22Rv1 (cell line): Measurements from ENCODE around the gene ANKRD6.

Source experiments
- H3K27ac ChIP-seq: fragments of 450-650 bp; 2 replicates; pipeline ENCODE4 v1.5.1; 2017
- ZFX ChIP-seq: fragments of 450-650 bp; IDR thresholded peaks from 2 replicates; pipeline ENCODE4 v1.6.1; 2017; ENCODE audit warnings: antibody characterized with exemption, borderline replicate concordance
- TF ChIP-seq, protein P1 (sequence below): fragments of 450-650 bp; IDR thresholded peaks from 2 replicates; pipeline ENCODE4 v1.5.1; 2017; ENCODE audit warnings: mild to moderate bottlenecking

Gene ANKRD6

GRCh38 chr6:89495961-89496535 is 63.1 kb downstream of the ANKRD6 start:
- H3K27ac ChIP-seq, result no peak overlapping the region

DNA sequence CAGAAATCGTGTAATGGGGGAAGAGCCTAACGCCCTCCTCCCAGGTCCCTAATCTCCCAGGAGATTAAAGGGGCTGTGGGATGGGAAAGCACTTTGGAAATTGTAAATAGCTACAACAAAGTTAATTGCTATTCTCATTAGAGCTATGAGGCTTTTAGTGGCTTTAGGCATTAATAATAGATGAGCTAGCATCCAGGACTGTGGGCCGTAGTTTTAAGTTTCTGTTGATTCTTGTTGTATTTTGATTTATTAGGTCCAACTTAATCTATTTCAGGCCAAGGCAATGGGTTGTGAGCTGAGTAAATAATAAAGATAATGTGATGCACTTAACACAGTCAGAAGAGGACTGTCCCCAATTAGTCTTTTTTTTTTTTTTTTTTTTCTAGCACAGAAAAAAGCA is 67.7 kb downstream of the ANKRD6 start:
- no peak overlapping the region for H3K27ac ChIP-seq
- no peak for TF ChIP-seq ZFX
- TF ChIP-seq, protein P1, sequence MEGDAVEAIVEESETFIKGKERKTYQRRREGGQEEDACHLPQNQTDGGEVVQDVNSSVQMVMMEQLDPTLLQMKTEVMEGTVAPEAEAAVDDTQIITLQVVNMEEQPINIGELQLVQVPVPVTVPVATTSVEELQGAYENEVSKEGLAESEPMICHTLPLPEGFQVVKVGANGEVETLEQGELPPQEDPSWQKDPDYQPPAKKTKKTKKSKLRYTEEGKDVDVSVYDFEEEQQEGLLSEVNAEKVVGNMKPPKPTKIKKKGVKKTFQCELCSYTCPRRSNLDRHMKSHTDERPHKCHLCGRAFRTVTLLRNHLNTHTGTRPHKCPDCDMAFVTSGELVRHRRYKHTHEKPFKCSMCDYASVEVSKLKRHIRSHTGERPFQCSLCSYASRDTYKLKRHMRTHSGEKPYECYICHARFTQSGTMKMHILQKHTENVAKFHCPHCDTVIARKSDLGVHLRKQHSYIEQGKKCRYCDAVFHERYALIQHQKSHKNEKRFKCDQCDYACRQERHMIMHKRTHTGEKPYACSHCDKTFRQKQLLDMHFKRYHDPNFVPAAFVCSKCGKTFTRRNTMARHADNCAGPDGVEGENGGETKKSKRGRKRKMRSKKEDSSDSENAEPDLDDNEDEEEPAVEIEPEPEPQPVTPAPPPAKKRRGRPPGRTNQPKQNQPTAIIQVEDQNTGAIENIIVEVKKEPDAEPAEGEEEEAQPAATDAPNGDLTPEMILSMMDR, result no peak

More at GRCh38 chr6:89495961-89496535, 63.1 kb downstream of the ANKRD6 start:
- TF ChIP-seq, protein P1, result no peak
- no peak for TF ChIP-seq ZFX

DNA sequence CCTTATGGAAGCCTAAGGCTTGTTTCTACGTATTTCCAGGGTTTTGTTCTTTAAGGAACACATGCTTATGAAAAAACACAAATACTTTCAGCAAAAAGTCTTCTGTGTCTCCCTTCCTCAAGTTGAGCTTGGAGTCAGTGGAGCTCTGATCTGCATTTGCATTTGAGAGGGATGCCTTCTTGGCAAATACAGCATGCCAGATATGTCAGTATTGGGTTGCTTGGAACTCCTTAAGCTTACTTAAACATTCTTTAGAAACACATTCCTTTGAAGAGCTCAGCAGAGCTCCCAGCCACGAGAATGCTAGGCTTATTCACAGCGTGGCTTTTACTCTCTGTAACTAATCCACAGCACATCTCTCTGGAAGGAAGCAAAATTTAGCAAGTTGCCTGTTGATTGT is 68.3 kb downstream of the ANKRD6 start:
- TF ChIP-seq ZFX, result no peak
- TF ChIP-seq, protein P1, result no peak
- H3K27ac ChIP-seq, result no peak overlapping the region

- H3K27ac ChIP-seq, result no peak overlapping the region
- TF ChIP-seq, protein P1, result no peak
- TF ChIP-seq ZFX, result no peak
These were observed 68.8 kb downstream of the ANKRD6 start for GRCh38 chr6:89501753-89502152.

DNA sequence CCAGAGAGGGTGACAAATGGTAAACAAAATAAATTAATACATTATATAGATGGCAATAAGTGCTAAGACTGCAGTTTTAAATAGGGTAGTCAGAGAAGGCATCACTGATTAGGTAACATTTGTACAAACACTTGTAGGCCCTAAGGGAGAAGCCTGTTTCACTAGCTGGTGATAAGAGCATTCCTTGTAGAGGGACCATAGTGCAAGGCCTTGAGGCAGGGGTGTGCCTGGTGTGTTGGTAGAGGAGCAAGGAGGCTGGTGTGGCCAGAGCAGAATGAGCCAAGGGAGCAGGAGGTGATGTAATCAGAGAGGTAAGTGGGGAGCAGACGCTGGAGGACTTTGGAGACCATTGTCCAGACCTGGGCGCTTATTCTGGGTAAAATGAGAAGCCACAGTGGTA is 70.7 kb downstream of the ANKRD6 start:
- TF ChIP-seq ZFX, result no peak
- TF ChIP-seq, protein P1, result no peak
- H3K27ac ChIP-seq, result no peak overlapping the region

DNA sequence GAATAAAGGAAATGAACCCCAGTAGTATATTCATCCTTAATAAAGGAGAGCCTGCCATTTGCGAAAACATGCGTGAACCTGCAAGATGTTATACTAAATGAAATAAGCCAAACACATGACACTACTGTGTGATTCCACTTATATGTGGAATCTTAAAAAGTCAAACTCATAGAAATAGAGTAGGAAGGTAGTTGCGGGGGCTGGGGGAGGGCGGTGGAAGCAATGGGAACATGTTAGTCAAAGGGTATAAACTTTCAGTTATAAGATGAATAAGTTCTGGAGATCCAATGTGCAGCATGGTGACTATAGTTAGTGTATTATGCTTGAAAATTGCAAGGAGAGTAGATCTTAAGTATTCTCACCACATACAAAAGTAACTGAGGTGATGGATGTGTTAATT is 72.9 kb downstream of the ANKRD6 start:
- H3K27ac ChIP-seq, result no peak overlapping the region
- TF ChIP-seq, protein P1, result no peak
- no peak for TF ChIP-seq ZFX

DNA sequence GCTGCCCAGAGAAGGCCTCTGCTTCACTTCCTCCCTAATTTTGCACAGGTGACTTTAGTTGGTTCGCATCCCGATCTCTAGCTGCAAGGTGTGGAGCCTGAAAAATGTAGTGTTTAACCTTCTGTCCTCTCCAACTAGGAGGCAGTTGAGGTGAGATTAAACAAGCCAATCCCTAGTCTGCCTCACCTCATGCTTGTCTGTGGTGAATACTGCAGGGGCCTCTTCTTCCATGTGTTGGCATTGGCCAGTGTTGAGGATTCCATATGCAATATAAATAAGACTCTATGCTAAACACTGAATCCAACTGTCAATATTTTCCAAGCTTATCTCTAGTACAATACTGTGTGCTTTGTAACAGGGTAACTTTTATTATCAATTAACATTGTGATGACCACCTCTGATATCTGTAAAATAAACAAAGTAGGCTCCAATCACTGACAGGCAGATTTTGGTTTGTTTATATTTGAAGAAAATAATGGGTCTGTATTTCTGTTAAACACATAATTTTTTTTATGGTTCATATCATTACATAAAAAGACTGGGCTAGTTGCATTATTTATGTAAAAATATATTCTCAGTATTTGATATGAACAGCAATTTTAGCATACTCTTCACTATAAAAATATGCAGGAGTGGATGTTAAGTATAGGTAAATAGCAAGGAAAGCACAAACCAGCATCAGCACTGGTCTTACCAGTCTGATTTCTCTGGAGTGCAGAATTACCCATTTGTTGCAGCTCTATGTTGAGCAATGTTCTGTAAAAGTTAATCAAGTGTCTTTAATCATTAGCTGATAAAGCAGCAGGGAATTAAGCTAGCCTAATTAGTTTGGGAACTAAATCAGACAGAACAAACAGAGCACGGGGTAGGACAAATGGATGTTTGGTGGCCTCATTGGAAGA is 74.0 kb downstream of the ANKRD6 start:
- no peak for TF ChIP-seq ZFX
- TF ChIP-seq, protein P1, result no peak
- H3K27ac ChIP-seq, result peak overlapping the region; percentile 68
